ENCODE data around the gene TANC2.
"Not testable (repeated sequence)": the region's sequence is repeated elsewhere in the genome, so short reads cannot be mapped to it uniquely, and the experiment has no call there.

TANC2 gene

DNA sequence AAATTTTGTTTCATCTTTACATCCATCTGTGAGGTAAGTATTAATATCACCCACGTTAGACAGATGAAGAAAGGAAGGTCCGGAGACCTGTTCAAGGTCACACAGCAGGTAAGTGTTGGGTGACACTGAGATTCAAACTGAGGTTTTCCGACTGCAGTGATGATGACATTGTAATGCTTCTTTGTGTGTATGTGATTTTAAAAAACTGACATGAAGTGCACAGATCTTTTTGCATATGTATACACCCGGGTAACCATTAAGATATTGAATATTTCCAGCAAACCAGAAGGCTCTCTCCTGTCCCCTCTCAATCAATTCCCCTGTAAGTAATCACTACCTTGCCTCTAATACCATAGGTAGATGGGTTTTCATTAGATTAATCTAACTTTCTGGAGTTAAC is 1.5 kb upstream of the TANC2 start:
- DNase-seq (ENCODE audit: low spot score), result no peak

DNA sequence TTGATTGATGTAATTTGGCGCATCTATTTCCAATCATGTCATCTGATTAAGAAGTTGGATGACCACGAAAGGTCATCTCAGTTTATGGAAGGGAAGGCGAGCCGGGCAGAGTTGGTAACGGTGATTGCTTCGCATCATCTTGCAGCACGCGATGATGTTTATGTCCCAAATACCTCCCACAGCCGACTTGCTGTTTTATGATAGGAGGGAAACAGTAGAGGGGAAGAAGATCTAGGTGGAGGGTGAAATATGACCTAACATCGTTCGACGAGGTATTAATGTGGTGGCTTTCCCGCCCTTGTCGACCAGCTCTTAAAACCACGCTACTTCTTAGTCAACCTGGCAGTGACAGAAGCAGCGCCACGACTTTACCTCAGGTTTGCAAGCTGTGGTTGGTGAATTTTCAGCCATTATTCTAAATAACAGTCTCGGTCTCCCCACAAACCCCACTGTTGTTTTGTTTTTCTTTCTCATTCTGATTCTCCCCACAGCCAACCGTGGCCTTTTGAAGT is 805 bp upstream of the TANC2 start:
- DNase-seq (ENCODE audit: low spot score), result no peak

DNA sequence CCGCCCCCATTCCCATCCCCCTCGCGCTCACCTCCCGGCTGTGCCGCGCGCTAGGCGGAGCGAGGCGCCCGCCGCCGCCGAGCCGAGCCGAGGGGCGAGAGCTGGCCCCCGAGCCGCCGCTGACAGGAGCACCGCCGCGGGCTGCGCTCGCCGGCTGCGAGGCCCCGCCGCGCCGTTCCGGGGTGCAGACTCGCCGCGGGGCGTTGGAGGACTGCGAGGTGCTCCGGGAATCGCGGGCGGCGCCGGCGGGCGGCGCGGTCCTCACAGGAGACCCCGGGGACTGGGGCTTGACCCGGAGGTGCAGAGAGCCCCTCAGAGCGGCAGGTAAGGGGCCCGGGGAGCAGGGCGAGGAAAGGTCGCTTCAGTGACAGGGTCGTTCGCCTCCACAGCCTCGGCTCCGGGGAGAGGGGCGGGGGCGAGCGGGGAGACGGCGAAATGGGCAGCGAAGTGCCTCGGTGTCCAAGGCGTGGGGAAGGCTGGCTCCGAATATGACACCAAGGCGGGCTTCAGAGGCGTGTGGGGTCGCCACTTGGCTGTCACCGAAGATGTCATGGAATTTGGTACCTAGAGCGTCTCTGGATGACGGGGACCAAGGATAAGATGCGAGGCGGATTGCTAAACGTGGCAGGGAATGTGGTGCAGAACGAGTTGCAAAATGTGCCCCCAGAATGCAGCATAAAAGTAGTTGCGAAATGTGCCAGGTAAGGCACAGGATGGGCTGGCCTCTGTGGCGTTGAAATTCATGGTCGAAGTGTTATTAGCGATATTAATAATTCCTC is 580 bp downstream of the TANC2 start:
- peak; percentile 20 for DNase-seq (ENCODE audit: low spot score)

DNA sequence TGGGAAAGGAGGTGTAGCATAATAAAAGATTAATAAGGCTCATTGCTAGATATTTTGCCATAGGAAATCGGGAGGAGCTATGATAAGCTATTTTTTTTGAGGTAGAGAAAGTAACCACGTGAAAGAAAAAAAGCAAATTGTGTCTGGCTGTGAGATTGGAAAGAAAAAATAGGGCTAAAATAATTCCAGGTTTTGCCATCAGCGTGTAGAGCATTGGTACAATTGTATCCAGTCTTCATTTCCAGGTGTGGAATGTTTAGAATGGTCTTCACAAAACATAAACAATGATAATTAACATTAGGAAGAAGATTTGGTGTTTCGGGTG is 1.1 kb downstream of the TANC2 start:
- no peak for DNase-seq (ENCODE audit: low spot score)

DNA sequence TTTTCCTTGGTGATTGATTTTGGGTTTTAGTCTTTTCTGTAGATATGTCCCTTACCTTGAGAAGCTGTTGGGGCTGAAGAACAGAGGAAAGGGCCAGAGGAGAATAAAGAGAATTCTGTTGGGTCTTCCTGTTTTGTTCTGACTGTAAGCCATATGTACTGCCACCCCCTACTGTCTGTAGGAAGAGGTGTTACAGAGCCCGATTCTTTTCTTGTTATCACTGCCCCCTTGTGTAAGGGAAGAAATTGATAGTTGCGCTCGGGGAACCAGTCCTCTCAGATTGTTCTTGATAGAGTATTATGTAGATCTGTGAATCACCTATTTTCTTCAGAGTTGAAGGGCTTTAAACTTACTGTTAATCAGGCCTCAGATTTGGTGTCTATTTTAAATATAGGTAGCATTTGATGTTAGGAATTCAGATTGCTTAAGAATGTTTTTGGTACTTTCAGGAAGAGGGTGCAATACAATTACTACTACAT is 2.4 kb downstream of the TANC2 start:
- DNase-seq (ENCODE audit: low spot score), result peak; percentile 84

DNA sequence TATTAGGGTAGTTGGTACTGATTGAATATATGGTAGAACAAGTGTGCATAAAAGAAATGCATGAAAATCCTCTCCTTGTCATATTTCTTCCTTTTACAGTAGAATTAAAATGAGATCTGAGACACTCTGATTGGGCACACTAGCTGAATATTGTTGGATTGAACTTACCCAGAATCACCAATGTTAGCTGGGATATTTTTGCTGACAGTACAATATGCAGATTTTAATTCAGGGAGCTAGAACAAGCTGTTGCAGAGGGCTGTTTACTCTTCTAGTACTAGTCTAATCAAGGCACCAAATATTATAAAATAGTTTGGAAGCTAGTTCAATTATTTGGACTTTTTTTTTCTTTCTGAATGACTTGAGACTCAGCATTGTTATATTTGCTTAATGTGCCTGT is 4.6 kb downstream of the TANC2 start:
- no peak for DNase-seq (ENCODE audit: low spot score)

DNA sequence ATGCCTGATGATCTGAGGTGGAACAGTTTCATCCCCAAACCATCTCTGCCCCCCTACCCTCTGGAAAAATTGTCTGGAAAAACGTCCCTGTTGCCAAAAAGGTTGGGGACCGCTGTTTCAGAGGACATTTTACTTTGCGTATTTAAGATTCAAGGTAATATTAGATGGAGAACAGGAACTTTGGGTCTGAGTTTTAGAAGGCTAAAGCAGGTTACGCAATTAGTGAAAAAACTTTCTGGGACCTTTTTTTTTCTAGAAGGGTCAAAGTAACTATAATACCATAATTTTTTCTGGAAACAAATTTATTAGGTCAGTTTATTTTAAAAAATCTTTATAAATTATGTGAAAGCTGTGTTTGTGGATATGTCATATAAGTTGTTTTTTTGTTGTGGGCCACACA is 5.8 kb downstream of the TANC2 start:
- DNase-seq (ENCODE audit: low spot score), result no peak

DNA sequence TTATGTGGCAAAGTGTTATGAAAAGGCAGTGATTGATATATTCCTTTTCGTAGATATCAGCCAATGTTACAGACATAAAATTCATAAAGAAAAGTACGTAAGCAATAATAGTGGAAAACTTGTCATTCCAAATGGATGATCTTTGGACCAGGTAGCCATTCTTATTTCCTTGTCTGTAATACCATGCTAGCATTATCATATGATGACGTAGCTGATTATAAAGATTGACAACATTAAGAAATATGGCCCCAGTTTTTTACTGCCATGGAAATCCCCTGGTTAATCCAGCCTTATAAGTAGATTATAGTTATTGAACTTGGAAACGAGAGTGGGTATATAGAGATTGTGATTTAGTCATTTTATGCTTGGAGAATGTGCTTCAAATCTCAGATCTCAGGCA is 8.8 kb downstream of the TANC2 start:
- no peak for DNase-seq (ENCODE audit: low spot score)

DNA sequence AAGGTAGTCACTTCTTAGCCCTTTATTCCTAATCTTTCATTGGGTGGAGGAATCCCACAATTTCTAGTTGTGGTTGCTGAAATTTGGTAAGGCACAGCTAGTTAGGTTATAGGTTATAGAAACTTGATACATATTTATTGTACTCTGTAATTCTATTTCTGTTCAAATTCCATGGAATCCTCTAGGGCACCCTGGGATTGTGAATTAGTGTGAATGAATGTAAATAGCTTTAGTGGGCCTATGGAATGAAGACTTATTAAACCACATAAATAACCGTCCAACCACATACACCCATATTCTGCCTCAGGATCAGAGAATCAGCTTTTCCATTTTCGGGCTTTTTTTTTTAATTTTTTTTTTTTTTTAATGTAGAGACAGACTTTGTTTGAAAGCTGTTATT is 9.2 kb downstream of the TANC2 start:
- DNase-seq (ENCODE audit: low spot score), result no peak

DNA sequence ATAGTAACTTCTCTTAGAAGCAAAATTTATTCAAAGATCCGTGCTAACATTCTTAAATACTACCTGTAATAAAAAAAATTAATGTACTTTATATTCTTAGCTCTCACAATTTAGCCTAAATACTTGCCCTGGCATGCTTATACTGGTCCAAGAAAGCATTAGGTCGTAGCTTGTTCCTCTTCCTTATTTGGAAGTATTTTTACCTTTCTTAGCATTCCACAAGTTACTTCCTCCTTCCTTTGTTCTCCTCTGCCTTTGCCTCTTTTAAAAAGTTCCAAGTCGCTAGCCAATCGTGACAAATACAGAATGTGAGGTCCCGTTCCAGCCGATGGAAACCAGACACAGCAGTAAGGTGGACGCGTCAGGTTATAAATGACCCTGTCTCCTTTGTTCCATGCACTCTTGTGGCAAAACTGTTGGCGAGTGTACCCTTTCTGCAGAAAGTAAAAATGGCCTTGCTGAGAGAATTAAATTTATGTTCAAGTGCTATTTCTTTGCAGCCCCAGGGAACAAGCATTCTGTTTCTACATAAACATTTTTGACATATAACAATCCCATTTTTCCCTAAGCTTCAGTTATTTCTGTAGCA is 10.7 kb downstream of the TANC2 start:
- DNase-seq (ENCODE audit: low spot score), result not testable (repeated sequence)

DNA sequence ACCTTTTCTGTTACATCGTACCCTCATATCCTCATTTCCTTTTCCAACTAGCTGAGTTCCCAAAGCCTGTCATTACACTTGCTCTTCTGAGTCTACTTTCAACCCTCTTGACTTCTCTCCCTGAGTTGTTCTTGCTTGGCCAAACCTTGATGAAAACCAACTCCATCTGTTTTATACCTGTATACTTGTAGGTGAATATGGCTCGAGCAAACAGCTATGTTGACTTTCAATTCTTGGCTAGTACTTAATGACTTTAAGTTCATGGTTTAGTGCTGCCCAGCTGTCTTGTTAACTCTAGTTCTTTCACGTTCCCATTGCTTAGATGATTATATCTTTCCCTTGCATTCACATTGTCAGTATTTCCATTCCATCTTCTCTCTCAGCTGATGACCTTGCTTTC is 14.8 kb downstream of the TANC2 start:
- DNase-seq (ENCODE audit: low spot score), result no peak

DNA sequence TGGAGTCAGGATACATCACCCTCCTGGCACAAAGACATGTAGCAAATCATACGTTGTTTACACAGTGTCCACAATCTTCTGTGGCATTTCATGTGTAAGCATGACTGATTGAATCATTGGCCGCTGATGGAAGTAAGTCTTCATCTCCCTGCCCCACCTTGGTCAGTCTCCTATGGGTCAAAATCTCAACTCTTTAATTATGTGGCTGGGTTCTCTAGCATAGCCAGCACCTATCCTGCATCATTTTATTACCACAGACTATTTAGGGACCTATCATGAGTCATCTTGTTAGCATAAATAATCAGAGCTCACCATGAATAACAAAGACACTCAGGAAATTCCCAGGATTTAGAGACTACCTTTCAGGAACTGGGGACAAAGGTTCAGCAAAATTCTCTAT is 15.9 kb downstream of the TANC2 start:
- no peak for DNase-seq (ENCODE audit: low spot score)

DNA sequence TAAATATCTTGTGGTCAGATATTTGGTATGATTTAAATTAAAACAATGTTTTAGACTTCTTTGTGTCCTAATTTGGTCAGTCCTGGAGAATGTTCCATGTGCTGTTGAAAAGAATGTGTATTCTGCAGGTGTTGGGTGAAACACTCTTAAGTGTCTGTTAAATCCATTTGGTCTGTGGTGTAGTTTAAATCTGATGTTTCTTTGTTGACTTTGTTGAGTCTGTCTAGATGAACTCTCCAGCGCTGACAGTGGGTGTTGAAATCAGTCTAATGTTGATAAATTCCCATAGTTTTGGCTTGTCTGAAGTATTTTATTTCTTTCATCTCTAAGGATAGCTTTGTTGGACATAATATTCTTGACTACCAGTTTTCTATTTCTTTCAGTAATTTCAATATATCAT is 18.8 kb downstream of the TANC2 start:
- DNase-seq (ENCODE audit: low spot score), result no peak

DNA sequence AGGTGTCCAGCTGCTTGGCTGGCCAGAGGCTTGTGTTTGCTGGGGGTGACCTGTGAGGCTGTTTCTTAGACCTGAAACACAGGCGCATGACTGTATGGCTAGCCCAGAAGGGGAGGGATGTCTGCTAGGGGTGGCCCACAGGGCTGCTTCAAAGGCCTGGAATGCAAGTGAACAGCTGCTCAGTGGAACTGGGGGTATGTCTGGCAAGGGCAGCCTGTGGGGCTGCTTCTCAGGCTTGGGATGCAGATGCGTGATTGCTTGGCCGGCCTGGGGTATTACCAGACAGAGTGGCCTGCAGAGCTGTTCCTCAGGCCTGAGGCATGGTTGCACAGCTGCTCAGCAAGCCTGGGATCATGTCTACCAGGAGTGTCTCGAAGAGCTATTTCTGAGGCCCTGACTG is 20.5 kb downstream of the TANC2 start:
- DNase-seq (ENCODE audit: low spot score), result no peak

DNA sequence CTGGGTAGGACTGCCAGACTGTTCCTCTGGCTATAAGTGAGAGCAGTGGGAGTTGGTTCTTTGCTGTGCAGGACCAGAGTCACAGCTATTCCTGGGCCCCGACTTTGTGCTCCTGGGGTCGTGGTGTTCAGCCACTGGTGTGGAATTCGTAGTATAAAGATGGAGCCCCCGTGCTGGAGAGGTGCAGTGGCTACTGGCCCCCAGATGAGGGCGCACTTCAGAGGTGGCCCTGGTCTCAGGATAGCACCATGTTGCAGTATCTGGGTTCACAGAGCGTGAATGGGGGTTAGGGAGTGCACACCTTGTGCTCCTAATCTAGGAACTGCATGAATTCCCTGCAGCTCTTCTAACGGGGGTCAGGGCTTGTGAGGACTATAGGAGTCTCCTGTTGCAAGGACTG is 21.1 kb downstream of the TANC2 start:
- no peak for DNase-seq (ENCODE audit: low spot score)

DNA sequence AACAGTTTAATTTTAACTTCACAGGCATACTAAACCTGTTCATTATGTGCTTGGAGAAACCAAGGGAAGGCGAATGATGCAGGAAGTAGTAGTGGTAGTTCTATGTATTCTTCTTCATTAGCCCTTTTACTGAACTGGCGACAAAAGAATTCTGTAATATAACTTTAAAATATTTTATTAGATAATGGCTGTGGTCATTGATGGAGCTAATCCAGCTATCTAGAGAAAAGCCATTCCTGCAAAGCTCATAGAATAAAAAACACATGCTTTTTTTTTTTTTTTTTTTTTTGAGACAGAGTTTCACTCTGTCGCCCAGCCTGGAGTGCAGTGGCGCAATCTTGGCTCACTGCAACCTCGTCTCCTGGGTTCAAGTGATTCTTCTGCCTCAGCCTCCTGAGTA is 23.5 kb downstream of the TANC2 start:
- DNase-seq (ENCODE audit: low spot score), result no peak

DNA sequence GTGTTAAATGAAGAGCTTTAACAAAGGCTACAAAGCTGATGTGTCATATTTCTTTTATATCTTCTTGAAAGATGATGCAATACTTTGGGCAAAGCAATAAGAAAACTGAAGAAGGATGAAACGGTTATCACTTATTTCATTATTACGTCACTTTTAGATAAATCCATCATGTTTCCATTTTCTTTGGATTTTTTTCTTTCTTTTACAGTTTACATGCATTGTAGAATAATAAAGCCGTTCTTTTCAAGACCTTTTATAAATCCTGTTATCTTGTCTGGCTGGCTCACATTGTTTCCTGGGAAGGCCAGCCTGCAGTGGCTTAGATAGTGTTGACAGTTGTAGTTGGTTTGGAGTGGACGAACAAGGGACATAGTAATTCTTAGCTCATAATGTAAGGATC is 28.9 kb downstream of the TANC2 start:
- DNase-seq (ENCODE audit: low spot score), result no peak

DNA sequence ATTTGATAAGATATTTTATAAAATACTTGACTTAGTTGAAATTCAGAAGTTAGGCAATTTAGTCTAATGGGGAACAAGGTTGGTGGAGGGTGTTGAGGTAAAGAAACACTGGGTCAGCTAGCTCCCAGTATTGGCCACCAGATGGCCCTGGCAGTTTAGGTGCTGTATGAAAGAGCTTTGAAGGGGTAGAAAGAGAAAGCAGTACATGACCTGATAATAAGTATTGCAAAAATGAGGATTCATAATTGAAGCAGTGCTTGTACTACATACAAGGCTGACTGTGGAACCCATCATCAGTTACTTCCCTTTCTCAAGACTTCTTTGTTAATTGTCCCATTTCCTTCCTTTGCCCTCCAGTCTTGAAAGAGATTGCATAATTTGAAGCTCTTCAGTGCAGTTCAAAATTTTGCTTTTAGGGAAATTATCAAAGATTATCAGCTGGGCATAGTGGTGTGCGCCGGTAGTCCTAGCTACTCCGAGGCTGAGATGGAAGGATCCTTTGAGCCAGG is 29.4 kb downstream of the TANC2 start:
- peak; percentile 17 for DNase-seq (ENCODE audit: low spot score)

DNA sequence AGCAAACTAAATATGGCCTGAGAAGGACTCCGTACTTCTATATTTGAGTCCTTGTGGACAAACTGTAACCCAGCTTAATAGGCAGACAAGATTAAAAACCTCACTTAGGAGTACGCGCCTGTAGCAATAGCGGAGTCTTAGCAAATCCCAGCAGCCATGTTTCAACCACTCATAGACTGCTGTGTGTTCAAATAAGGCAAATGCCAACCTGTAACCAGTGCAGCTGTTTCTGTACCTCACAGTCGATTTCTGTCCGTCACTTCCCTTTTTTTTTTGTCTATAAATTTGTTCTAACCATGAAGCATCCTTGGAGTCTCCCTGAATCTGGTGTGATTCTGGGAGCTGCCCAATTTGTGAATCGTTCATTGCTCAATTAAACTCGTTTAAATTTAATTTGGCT is 30.2 kb downstream of the TANC2 start:
- DNase-seq (ENCODE audit: low spot score), result no peak

DNA sequence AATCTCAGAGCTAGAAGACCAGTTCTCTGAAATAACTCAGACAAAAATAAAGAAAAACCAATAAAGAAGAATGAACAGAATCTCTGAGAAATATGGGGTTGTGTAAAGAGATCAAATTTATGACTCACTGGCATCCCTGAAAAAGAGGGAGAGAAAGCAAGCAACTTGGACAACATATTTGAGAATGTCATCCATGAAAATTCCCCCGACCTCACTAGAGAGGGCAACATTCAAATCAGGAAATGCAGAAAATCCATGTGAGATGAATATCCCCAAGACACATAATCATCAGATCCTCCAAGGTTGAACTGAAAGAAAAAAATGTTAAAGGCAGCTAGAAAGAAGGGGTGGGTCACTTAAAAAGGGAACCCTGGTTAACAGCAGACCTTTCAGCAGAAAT is 32.1 kb downstream of the TANC2 start:
- no peak for DNase-seq (ENCODE audit: low spot score)

DNA sequence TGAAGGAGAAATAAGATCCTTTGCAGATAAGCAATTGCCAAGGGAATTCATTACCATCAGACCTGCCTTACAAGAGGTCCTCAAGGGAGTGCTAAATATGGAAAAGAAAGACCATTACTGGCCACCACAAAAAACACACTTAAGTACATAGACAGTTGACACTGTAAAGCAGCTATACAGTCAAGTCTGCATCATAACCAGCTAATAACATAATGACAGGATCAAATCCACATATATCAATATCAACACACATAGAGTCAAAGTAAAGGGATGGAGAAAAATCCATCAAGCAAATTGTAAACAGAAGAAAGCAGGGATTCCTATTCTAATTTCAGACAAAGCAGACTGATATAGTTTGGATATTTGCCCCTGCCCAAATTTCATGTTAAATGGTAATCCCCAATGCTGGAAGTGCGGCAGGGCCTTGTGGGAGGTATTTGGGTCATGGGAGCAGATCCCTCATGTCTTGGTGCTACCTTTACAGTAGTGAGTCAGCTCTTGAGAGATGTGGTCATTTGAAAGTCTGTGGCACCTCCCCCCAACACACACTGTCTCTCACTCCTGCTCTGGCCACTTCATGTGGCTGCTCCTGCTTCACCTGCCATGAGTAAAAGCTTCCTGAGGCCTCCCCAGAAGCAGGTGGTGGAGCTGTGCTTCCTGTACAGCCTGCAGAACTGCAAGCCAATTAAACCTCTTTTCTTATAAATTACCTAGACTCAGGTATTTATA is 32.8 kb downstream of the TANC2 start:
- no peak for DNase-seq (ENCODE audit: low spot score)

DNA sequence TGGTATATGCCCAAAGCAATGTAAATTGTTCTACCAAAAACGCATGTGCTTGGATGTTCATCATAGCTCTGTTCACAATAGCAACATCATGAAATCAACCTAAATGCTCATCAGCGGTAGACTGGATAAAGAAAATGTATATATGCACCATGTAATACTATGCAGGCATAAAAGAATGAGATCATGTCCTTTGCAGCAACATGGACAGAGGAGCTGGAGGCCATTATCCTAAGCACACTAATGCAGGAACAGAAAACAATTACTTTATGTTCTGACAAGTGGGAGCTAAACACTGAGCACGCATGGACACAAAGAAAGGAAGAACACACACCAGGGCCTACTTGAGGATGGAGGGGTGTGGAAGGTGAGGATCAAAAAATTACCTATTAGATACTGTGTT is 33.7 kb downstream of the TANC2 start:
- DNase-seq (ENCODE audit: low spot score), result no peak
